ENCODE data around the gene RAB3GAP2. TPM values are rescaled to one million over a fixed set of nuclear protein-coding genes. Genes with fewer than 3 reads are reported as not detected.

Gene RAB3GAP2
- total and polyA plus RNA-seq, 10 of the 15 experiments (the other 5 are each of a cell fraction or from before 2014, with no cell fraction given), result 11.9 to 51.1 (median 24.4) TPM

DNA sequence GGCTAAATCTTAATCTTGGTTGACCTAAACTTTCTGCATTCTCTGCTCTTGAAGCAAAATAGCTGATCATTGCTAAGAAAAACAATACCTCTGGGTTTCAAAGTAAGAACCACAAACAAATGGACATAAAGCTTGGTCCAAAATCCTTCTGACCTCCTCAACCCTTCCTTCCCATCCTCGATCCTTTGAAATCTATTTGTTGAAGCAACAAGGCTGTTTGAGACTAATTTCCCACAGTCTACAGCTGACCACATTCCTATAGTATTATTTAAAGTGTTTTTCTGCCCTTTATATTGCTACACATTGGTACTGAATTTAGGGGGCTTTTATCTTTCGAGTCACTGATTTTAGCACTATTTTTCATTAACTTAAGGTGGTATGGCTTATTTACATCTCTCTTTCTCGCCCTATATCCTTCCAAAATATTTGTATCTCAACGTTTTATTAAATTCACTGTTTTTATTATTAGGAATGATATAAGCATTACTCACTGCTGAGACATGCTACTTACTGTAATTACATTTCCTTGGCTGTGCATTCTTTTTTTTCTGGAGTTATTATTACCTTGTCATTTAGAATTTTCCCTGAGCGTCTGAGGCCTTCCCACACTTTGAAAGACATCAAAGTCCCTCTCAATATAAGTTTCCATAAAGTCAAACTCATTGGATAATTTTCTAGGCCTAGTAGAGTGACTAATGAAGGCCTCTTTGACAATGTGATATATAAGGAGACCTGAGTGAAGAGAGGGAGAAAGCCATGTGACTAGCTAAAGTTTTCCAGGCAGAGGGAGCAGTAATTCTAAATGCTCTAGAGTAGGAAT lies 73.9 kb downstream of the RAB3GAP2 start:
- no TSS peak for BruUV-seq (replicated peaks)
- intact Hi-C loops (cut with micrococcal nuclease; ENCODE audit: unreplicated experiment), result no loop called here
- no peak for TF ChIP-seq BHLHE40 (IDR thresholded peaks at IDR 0.05; ENCODE audit: borderline replicate concordance in 1 of 2, low read depth in 2 of 2, low read length in 1 of 2)
- TF ChIP-seq, protein P1, sequence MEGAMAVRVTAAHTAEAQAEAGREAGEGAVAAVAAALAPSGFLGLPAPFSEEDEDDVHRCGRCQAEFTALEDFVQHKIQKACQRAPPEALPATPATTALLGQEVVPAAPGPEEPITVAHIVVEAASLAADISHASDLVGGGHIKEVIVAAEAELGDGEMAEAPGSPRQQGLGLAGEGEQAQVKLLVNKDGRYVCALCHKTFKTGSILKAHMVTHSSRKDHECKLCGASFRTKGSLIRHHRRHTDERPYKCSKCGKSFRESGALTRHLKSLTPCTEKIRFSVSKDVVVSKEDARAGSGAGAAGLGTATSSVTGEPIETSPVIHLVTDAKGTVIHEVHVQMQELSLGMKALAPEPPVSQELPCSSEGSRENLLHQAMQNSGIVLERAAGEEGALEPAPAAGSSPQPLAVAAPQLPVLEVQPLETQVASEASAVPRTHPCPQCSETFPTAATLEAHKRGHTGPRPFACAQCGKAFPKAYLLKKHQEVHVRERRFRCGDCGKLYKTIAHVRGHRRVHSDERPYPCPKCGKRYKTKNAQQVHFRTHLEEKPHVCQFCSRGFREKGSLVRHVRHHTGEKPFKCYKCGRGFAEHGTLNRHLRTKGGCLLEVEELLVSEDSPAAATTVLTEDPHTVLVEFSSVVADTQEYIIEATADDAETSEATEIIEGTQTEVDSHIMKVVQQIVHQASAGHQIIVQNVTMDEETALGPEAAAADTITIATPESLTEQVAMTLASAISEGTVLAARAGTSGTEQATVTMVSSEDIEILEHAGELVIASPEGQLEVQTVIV (IDR thresholded peaks at IDR 0.05; ENCODE audit: borderline replicate concordance, partially characterized antibody), result no peak
- no peak for TF ChIP-seq STAT3 (IDR thresholded peaks at IDR 0.05; ENCODE audit: low read depth, low read length)
- no peak for TF ChIP-seq RFX5 (IDR thresholded peaks at IDR 0.05; ENCODE audit: low read depth, low read length)
- TF ChIP-seq ZZZ3 (IDR thresholded peaks at IDR 0.05; ENCODE audit: control insufficient read depth, insufficient read length, low read depth), result no peak
- TF ChIP-seq TAF1 (IDR thresholded peaks at IDR 0.05; ENCODE audit: borderline replicate concordance, low read depth, low read length), result no peak
- TF ChIP-seq SREBF1 (IDR thresholded peaks at IDR 0.05; ENCODE audit: low read length), result no peak
- TF ChIP-seq, protein P2, sequence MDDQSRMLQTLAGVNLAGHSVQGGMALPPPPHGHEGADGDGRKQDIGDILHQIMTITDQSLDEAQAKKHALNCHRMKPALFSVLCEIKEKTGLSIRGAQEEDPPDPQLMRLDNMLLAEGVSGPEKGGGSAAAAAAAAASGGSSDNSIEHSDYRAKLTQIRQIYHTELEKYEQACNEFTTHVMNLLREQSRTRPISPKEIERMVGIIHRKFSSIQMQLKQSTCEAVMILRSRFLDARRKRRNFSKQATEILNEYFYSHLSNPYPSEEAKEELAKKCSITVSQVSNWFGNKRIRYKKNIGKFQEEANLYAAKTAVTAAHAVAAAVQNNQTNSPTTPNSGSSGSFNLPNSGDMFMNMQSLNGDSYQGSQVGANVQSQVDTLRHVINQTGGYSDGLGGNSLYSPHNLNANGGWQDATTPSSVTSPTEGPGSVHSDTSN (IDR thresholded peaks at IDR 0.05; ENCODE audit: insufficient replicate concordance, low read depth, low read length), result no peak
- TF ChIP-seq, protein P3, sequence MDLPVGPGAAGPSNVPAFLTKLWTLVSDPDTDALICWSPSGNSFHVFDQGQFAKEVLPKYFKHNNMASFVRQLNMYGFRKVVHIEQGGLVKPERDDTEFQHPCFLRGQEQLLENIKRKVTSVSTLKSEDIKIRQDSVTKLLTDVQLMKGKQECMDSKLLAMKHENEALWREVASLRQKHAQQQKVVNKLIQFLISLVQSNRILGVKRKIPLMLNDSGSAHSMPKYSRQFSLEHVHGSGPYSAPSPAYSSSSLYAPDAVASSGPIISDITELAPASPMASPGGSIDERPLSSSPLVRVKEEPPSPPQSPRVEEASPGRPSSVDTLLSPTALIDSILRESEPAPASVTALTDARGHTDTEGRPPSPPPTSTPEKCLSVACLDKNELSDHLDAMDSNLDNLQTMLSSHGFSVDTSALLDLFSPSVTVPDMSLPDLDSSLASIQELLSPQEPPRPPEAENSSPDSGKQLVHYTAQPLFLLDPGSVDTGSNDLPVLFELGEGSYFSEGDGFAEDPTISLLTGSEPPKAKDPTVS (IDR thresholded peaks at IDR 0.05; ENCODE audit: low read depth, low read length), result no peak
- TF ChIP-seq CBX5 (IDR thresholded peaks at IDR 0.05; ENCODE audit: low read depth), result no peak
- no peak for TF ChIP-seq MTA2 (IDR thresholded peaks at IDR 0.05; ENCODE audit: low read depth)
- no peak for TF ChIP-seq NRF1 (conservative IDR thresholded peaks at IDR 0.05; ENCODE audit: low read depth, low read length)
- no peak for TF ChIP-seq EZH2 (IDR thresholded peaks at IDR 0.05; ENCODE audit: borderline replicate concordance, control insufficient read depth, low read depth, low read length)
- no peaks in the 10 kb centered on the region for H3K27me3 ChIP-seq (replicated peaks in 1 of 2; ENCODE audit: control insufficient read depth in 2 of 2, insufficient read depth in 2 of 2, low read length in 1 of 2)
- DNase-seq (ENCODE audit: low read depth, low spot score) (no peak), ATAC-seq (no peak), FAIRE-seq (no peak)
- CTCF ChIA-PET, result interaction anchor here (0.6 to 4.2 kb wide), 4 partner anchors 9 to 569 kb away, joined by 3 to 13 read pairs (median 5); no protein-coding TSS in a partner anchor
- H3K79me2 ChIP-seq (ENCODE audit: control insufficient read depth, insufficient read depth, low read length), result no peaks in the 10 kb centered on the region
- RAD21 ChIA-PET (ENCODE audit: unreplicated experiment), result no interaction called here
- H2AFZ ChIP-seq (ENCODE audit: control insufficient read depth, low read depth, low read length), result no peak overlapping the region
- SMC1A ChIA-PET (ENCODE audit: uncharacterized antibody, unreplicated experiment), result interaction anchor here (0.6 to 1.4 kb wide), 3 partner anchors 19 to 38 kb away, joined by 3 to 4 read pairs (median 3); no protein-coding TSS in a partner anchor
- in situ Hi-C loops (cut with MboI), result no loop called here
- no peak overlapping the region for H3K4me3 ChIP-seq
- H3K4me1 ChIP-seq (ENCODE audit: control insufficient read depth, insufficient read depth, low read length), result no peaks in the 10 kb centered on the region
- peaks cover 1 to 10% of the 10 kb centered on the region in 2 experiments; a peak in 3 of 4 replicates for H3K36me3 ChIP-seq (ENCODE audit: control insufficient read depth in 2 of 2, insufficient read depth in 2 of 2, low read length in 1 of 2)
- no peaks in the 10 kb centered on the region for H3K9me3 ChIP-seq (replicated peaks; ENCODE audit: control insufficient read depth, insufficient read depth, low read length)
- H3K4me2 ChIP-seq (ENCODE audit: control insufficient read depth, insufficient read depth), result no peak overlapping the region
- WGBS (ENCODE audit: insufficient coverage, insufficient replicate concordance, low lambda C conversion rate, missing lambda C conversion rate), result 99% methylated on average over 5 of the region's 5 CpGs
- H4K20me1 ChIP-seq (ENCODE audit: control insufficient read depth, insufficient read depth), result no peaks in the 10 kb centered on the region
- H3K27ac ChIP-seq (ENCODE audit: control insufficient read depth, insufficient read depth), result no peak overlapping the region
- no peak overlapping the region for H3K9ac ChIP-seq (ENCODE audit: control insufficient read depth, insufficient read depth, low read length)
- POLR2A ChIA-PET, result no interaction called here
